Ovary (tissue), 3 donors: ENCODE results near the gene DUSP16.

Experiments used
- CTCF ChIP-seq, 3 donors: fragments of 450-650 bp in 2 of 3; fragments of 200-600 bp in 1 of 3; IDR thresholded peaks; one replicate each; pipeline versions ENCODE4 v1.5.1 to v1.8.0; 2016 to 2022; ENCODE audit warnings: antibody characterized with exemption in 3 of 3, mild to moderate bottlenecking in 1 of 3
- EP300 ChIP-seq: sonication (generic); formaldehyde crosslinking; IDR thresholded peaks from one replicate; pipeline ENCODE4 v1.6.1; 2017; ENCODE audit warnings: antibody characterized with exemption
- donor health status: DM: no; HTN: no; CAD: no.

- TF ChIP-seq CTCF (IDR thresholded peaks at IDR 0.05): no peak
- TF ChIP-seq EP300: no peak
These were observed 75.2 kb downstream of the DUSP16 start for GRCh38 chr12:12487490-12487889.
